Measurements from ENCODE around the gene RPRM.

GRCh38 chr2:153443106-153443505 is 35.5 kb downstream of the RPRM start:
- no peak for TF ChIP-seq POLR2A (IDR thresholded peaks at IDR 0.05; ENCODE audit: low read length)
- no peak for TF ChIP-seq GATA1 (IDR thresholded peaks at IDR 0.05; ENCODE audit: low read depth, low read length)
